Left ventricle myocardium inferior (tissue), 1 donor: Measurements from ENCODE around the gene PXMP2. TPM values are rescaled to one million over a fixed set of nuclear protein-coding genes. Genes with fewer than 3 reads are reported as not detected.

Source experiments
- DNase-seq: peaks from one replicate; pipeline ENCODE4 v3.0.0-alpha.2; 2020
- H3K27ac ChIP-seq: fragments of 200-600 bp; replicated peaks from 2 replicates; pipeline ENCODE4 v1.8.0; 2021
- H3K27me3 ChIP-seq: fragments of 200-600 bp; 2 replicates; pipeline ENCODE4 v1.8.0; 2021; ENCODE audit warnings: low read depth
- H3K36me3 ChIP-seq: fragments of 200-600 bp; 2 replicates; pipeline ENCODE4 v1.8.0; 2021
- H3K4me1 ChIP-seq: fragments of 200-600 bp; 2 replicates; pipeline ENCODE4 v1.8.0; 2021
- H3K4me3 ChIP-seq: fragments of 200-600 bp; 2 replicates; pipeline ENCODE4 v1.8.0; 2021; ENCODE audit warnings: mild to moderate bottlenecking, moderate library complexity
- H3K9me3 ChIP-seq: fragments of 200-600 bp; replicated peaks from 2 replicates; pipeline ENCODE4 v1.8.0; 2021
- CTCF ChIP-seq: fragments of 200-600 bp; IDR thresholded peaks from 2 replicates; pipeline ENCODE4 v1.8.0; 2021; ENCODE audit warnings: antibody characterized with exemption, mild to moderate bottlenecking, borderline replicate concordance
- intact Hi-C: fragments of 100-400 bp; cut with micrococcal nuclease; formaldehyde crosslinking; loops from one replicate; pipeline ENCODE4 v1.11.0; 2022
- total RNA-seq: library from RNA; stranded (reverse); fragmentation: NEBNext Ultra II Directional; extraction: Animal tissue kit (Norgen Biotek cat#: 25700); gene quantifications from one replicate; pipeline ENCODE4 v1.2.1, GENCODE V29; 2021
- donor health status: DM: no; HTN: yes; CAD: no; lungs with severe emphysema.

The PXMP2 gene
- total RNA-seq, 1 donor from 2014 or later, result 42.3 TPM

GRCh38 chr12:132754160-132754932, 67.0 kb downstream of the PXMP2 start:
- H3K36me3 ChIP-seq, result peaks cover 69% of the 10 kb centered on the region
- no peak overlapping the region for H3K27ac ChIP-seq
- H3K27me3 ChIP-seq, result no peaks in the 10 kb centered on the region
- peaks cover 2% of the 10 kb centered on the region for H3K4me1 ChIP-seq
- TF ChIP-seq CTCF, result no peak
- no peak overlapping the region for H3K4me3 ChIP-seq
- intact Hi-C loops, result no loop called here
- DNase-seq, result no peak
- H3K9me3 ChIP-seq, result no peaks in the 10 kb centered on the region

Other genes starting within 250 kb of the PXMP2 start
- gene FBRSL1, start 197.4 kb upstream of the PXMP2 start, total RNA-seq, result 66.0 TPM
- gene LRCOL1, start 77.0 kb upstream of the PXMP2 start, total RNA-seq, result not detected
- gene P2RX2, start 68.8 kb upstream of the PXMP2 start, total RNA-seq, result not detected
- gene POLE, start 245 bp upstream of the PXMP2 start, total RNA-seq, result 9.0 TPM
- 27.3 TPM for gene PGAM5, start 23.3 kb downstream of the PXMP2 start, total RNA-seq
- gene ANKLE2, start 74.2 kb downstream of the PXMP2 start, total RNA-seq, result 21.2 TPM
- gene GOLGA3, start 141.3 kb downstream of the PXMP2 start, total RNA-seq, result 33.0 TPM
- gene CHFR, start 200.0 kb downstream of the PXMP2 start, total RNA-seq, result 14.4 TPM